Astrocyte (in vitro differentiated cells and primary cell): ENCODE measurements around the gene POLD2. TPM values are rescaled to one million over a fixed set of nuclear protein-coding genes. Genes with fewer than 3 reads are reported as not detected.

Source experiments
- DNase-seq: peaks from one replicate; pipeline ENCODE4 v3.0.0-alpha.2; 2010; ENCODE audit warnings: low read depth
- FAIRE-seq: peaks from 2 replicates; lab custom pipeline; 2011; peaks lifted over from hg19 to GRCh38; lab: Jason Lieb, UNC
- H2AFZ ChIP-seq: 2 replicates; pipeline ENCODE4 v1.6.0; 2012; ENCODE audit warnings: low read depth, low read length, inconsistent platforms
- H3K27ac ChIP-seq: 2 replicates; pipeline ENCODE4 v1.5.1; 2011; ENCODE audit warnings: low read depth, low read length, inconsistent platforms
- H3K27me3 ChIP-seq: 2 replicates; pipeline ENCODE4 v1.6.0; 2011; ENCODE audit warnings: low read length, inconsistent platforms; ENCODE audit not compliant: insufficient read depth
- H3K36me3 ChIP-seq: 2 replicates; pipeline ENCODE4 v1.5.1; 2011; ENCODE audit warnings: low read length, inconsistent platforms; ENCODE audit not compliant: insufficient read depth
- H3K4me1 ChIP-seq: 2 replicates; pipeline ENCODE4 v1.5.1; 2011; ENCODE audit warnings: low read length, inconsistent platforms; ENCODE audit not compliant: insufficient read depth
- H3K4me2 ChIP-seq: 2 replicates; pipeline ENCODE4 v1.6.0; 2012; ENCODE audit warnings: low read length, inconsistent platforms
- H3K4me3 ChIP-seq: 2 replicates; pipeline ENCODE4 v1.5.1; 2011; ENCODE audit warnings: low read depth, mild to moderate bottlenecking, low read length, inconsistent platforms; ENCODE audit not compliant: insufficient read depth
- H3K79me2 ChIP-seq: 2 replicates; pipeline ENCODE4 v1.6.0; 2012; ENCODE audit warnings: mild to moderate bottlenecking, low read length, inconsistent platforms; ENCODE audit not compliant: insufficient read depth
- H3K9ac ChIP-seq: 2 replicates; pipeline ENCODE4 v1.6.0; 2012; ENCODE audit warnings: mild to moderate bottlenecking, low read length, inconsistent platforms
- H3K9me3 ChIP-seq: 2 replicates; pipeline ENCODE4 v1.5.1; 2012; ENCODE audit warnings: low read depth, mild to moderate bottlenecking, low read length, inconsistent platforms; ENCODE audit not compliant: insufficient read depth
- H4K20me1 ChIP-seq: 2 replicates; pipeline ENCODE4 v1.6.0; 2012; ENCODE audit warnings: low read length, inconsistent platforms; ENCODE audit not compliant: insufficient read depth
- H3K27ac Mint-ChIP-seq: one replicate; pipeline ENCODE4 v1.8.0; 2021; ENCODE audit warnings: mild to moderate bottlenecking, mixed read lengths; ENCODE audit not compliant: unreplicated experiment
- H3K27me3 Mint-ChIP-seq: one replicate; pipeline ENCODE4 v1.8.0; 2021; ENCODE audit warnings: low read depth, mixed read lengths; ENCODE audit not compliant: unreplicated experiment
- H3K36me3 Mint-ChIP-seq: one replicate; pipeline ENCODE4 v1.8.0; 2021; ENCODE audit warnings: low read depth, mixed read lengths; ENCODE audit not compliant: unreplicated experiment
- H3K4me1 Mint-ChIP-seq: one replicate; pipeline ENCODE4 v1.8.0; 2021; ENCODE audit warnings: low read depth, mixed read lengths; ENCODE audit not compliant: unreplicated experiment
- H3K4me3 Mint-ChIP-seq: one replicate; pipeline ENCODE4 v1.8.0; 2021; ENCODE audit warnings: mild to moderate bottlenecking, moderate library complexity, mixed read lengths; ENCODE audit not compliant: unreplicated experiment
- H3K9me3 Mint-ChIP-seq: one replicate; pipeline ENCODE4 v1.8.0; 2021; ENCODE audit warnings: mild to moderate bottlenecking, mixed read lengths; ENCODE audit not compliant: unreplicated experiment
- EZH2 ChIP-seq: IDR thresholded peaks from 2 replicates; pipeline ENCODE4 v1.6.1; 2012; ENCODE audit warnings: mild to moderate bottlenecking, low read length, inconsistent platforms; ENCODE audit not compliant: insufficient read depth
- total RNA-seq: library from RNA; stranded (reverse); gene quantifications from 2 replicates; pipeline ENCODE4 v1.2.1, GENCODE V29; 2021
- TF ChIP-seq, protein P1 (sequence below): IDR thresholded peaks from 2 replicates; pipeline ENCODE4 v1.5.1; 2011; ENCODE audit warnings: low read depth, mild to moderate bottlenecking, inconsistent platforms, low read length, moderate library complexity; ENCODE audit not compliant: insufficient read depth

Gene POLD2
- total RNA-seq, 1 donor from 2014 or later: 67.7 TPM

DNA sequence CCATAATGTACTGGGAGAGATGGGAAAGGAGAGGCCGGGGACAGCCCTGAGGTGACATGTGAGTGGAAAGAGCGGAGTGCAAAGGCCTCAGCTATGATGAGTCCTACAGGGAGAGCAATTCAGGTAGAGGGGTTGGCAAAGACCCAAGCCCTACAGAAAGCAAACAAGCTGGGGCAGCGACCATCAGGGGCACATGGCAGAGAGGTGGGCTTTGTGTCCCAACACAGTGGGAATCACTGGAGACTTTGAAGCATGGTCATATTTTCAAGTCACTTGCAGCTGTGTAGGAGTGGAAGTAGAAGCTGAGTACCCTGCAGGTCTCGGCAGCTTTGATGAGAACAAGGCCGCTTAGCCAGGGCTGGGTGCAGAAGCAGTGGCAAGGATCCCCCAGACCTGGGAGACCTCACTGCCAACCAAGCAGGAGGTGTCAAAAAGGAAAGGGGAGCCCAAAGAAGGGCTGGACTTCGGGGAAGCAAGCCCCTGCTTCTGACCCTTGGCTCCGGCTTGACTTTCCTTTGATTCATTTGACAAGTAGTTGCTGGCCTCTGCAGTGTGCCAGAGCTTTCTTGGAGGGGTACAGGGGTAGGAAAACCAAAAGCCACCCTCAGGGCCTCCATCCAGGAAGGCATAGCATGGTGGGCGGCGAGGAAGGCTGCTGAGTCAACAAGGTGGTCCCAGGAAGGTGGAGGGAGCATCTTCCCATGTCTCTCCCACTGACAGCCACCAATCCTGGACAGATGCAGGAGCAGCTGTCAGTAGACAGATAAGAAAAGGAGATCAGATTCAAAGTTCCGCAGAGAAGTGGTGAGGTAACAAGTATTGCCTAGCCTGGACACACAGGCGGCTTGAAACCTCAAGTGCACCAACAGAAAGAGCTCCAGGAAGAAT, 56.0 kb downstream of the POLD2 start:
- Histone ChIP-seq H4K20me1 (peaks cover 39% of the 10 kb centered on the region), H3K4me3 (no peak overlapping the region), H3K36me3 (no peaks in the 10 kb centered on the region), H3K79me2 (no peaks in the 10 kb centered on the region), H3K4me2 (no peak overlapping the region), H3K9ac (no peak overlapping the region), H2AFZ (no peak overlapping the region), H3K4me1 (peaks cover 8% of the 10 kb centered on the region), H3K27ac (no peak overlapping the region), H3K27me3 (peaks cover 3% of the 10 kb centered on the region), H3K9me3 (no peaks in the 10 kb centered on the region)
- no peak for FAIRE-seq
- Mint-ChIP-seq H3K9me3 (no peaks in the 10 kb centered on the region), H3K4me1 (peaks cover 20% of the 10 kb centered on the region), H3K36me3 (peaks cover 3% of the 10 kb centered on the region), H3K27me3 (no peaks in the 10 kb centered on the region), H3K27ac (peak overlapping the region; percentile 19), H3K4me3 (no peak overlapping the region)
- TF ChIP-seq EZH2: no peak
- no peak for DNase-seq

DNA sequence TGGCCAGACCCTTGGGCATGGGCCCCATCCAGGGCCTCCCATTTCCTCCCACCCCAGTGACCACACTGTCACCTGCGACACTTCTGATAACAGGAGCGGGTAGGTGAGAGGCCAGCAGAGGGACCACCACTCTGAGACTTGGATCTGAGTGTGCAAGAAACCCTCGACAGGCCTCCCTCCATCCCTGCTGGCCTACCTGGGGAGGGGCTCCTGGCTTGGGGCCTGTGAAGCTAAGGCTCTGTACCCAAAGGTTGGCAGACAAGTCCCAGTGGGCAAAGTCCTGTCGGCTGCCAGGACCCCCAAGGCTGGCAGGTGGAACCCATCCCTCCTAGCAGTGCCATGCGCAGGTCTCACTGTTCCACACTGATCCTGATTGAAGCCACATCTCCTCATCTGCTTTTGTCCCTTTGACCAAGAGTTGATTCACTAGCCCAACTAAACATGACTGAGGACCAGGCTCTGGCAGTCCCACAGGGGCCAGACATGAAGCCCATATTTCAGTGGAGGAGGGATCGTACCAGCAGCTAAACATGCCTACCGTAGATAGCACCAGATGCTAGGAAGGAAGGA, 56.8 kb downstream of the POLD2 start:
- Histone ChIP-seq H3K9me3 (no peaks in the 10 kb centered on the region), H2AFZ (no peak overlapping the region), H3K4me1 (peaks cover 3% of the 10 kb centered on the region), H3K27ac (no peak overlapping the region), H3K9ac (no peak overlapping the region), H3K79me2 (no peaks in the 10 kb centered on the region), H3K36me3 (peaks cover under 1% of the 10 kb centered on the region), H3K4me2 (no peak overlapping the region), H3K4me3 (no peak overlapping the region), H4K20me1 (peaks cover 46% of the 10 kb centered on the region), H3K27me3 (peaks cover 3% of the 10 kb centered on the region)
- no peak for TF ChIP-seq EZH2
- TF ChIP-seq, protein P1, sequence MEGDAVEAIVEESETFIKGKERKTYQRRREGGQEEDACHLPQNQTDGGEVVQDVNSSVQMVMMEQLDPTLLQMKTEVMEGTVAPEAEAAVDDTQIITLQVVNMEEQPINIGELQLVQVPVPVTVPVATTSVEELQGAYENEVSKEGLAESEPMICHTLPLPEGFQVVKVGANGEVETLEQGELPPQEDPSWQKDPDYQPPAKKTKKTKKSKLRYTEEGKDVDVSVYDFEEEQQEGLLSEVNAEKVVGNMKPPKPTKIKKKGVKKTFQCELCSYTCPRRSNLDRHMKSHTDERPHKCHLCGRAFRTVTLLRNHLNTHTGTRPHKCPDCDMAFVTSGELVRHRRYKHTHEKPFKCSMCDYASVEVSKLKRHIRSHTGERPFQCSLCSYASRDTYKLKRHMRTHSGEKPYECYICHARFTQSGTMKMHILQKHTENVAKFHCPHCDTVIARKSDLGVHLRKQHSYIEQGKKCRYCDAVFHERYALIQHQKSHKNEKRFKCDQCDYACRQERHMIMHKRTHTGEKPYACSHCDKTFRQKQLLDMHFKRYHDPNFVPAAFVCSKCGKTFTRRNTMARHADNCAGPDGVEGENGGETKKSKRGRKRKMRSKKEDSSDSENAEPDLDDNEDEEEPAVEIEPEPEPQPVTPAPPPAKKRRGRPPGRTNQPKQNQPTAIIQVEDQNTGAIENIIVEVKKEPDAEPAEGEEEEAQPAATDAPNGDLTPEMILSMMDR: no peak
- peaks cover 4% of the 10 kb centered on the region for H3K36me3 Mint-ChIP-seq
- DNase-seq (no peak), FAIRE-seq (no peak)
- H3K27ac Mint-ChIP-seq: no peak overlapping the region
- H3K9me3 Mint-ChIP-seq: no peaks in the 10 kb centered on the region
- H3K4me1 Mint-ChIP-seq: peaks cover 14% of the 10 kb centered on the region
- no peak overlapping the region for H3K4me3 Mint-ChIP-seq
- no peaks in the 10 kb centered on the region for H3K27me3 Mint-ChIP-seq

DNA sequence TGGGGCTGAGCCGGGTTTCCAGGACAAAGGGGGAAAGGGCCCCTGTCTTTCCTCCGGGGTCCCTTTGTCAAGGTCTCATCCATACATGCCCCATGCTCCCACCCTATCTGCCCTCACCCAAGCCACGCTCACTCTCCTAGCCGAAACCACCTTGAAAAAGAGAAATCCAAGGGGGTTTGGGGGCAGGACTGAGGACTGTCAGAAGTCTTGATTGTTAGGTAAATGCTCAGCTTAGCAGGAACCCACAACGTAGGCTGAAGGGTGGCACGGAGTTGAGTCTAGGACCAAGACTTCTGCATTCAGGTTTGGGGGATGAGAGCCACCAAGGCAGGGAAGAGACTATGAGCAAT, 57.3 kb downstream of the POLD2 start:
- Mint-ChIP-seq H3K27me3 (no peaks in the 10 kb centered on the region), H3K9me3 (no peaks in the 10 kb centered on the region), H3K4me3 (no peak overlapping the region), H3K4me1 (peaks cover 14% of the 10 kb centered on the region), H3K27ac (no peak overlapping the region), H3K36me3 (peaks cover 7% of the 10 kb centered on the region)
- Histone ChIP-seq H3K27me3 (peaks cover 3% of the 10 kb centered on the region), H3K79me2 (no peaks in the 10 kb centered on the region), H3K4me2 (no peak overlapping the region), H4K20me1 (peaks cover 51% of the 10 kb centered on the region), H3K36me3 (peaks cover 2% of the 10 kb centered on the region), H3K9ac (no peak overlapping the region), H3K9me3 (no peaks in the 10 kb centered on the region), H3K4me1 (peaks cover 3% of the 10 kb centered on the region), H3K4me3 (no peak overlapping the region), H3K27ac (no peak overlapping the region), H2AFZ (no peak overlapping the region)
- FAIRE-seq (no peak), DNase-seq (no peak)
- TF ChIP-seq, protein P1: no peak
- TF ChIP-seq EZH2: no peak
